ENCODE data around the gene EXOC6B.

- TF ChIP-seq CTCF (IDR thresholded peaks at IDR 0.05) (no peak), POLR2A (IDR thresholded peaks at IDR 0.05) (no peak)
Observed at GRCh38 chr2:72864500-72864899, 38.7 kb upstream of the EXOC6B start.
